K562 (cell line): ENCODE measurements around the gene SFSWAP. TPM values are rescaled to one million over a fixed set of nuclear protein-coding genes. Genes with fewer than 3 reads are reported as not detected.

ENCODE experiments used
- GATAD2B ChIP-seq: fragments of 450-650 bp; IDR thresholded peaks from 2 replicates; pipeline ENCODE4 v1.6.1; 2017; ENCODE audit warnings: mild to moderate bottlenecking, borderline replicate concordance
- JUNB ChIP-seq: fragments of 450-650 bp; formaldehyde crosslinking; conservative IDR thresholded peaks from 2 replicates; pipeline ENCODE4 v1.4.0; 2020; ENCODE audit warnings: mild to moderate bottlenecking
- KDM1A ChIP-seq, 2 experiments: fragments of 450-650 bp; IDR thresholded peaks; 2 replicates each; pipeline ENCODE4 v1.6.1; 2016; ENCODE audit warnings: mild to moderate bottlenecking in 2 of 2
- KLF1 ChIP-seq: fragments of 450-650 bp; IDR thresholded peaks from 2 replicates; pipeline ENCODE4 v1.6.1; 2016; ENCODE audit warnings: missing genetic modification characterization, missing compliant biosample characterization
- NR2C2 ChIP-seq, 2 experiments: fragments of 200-800 bp in 1 of 2; sonication (Bioruptor generic) in 1 of 2; sonication (generic) in 1 of 2; formaldehyde crosslinking in 1 of 2; IDR thresholded peaks; 2 replicates each; pipeline versions ENCODE4 v1.6.1 to v1.8.0; 2016 to 2022; ENCODE audit warnings: mild to moderate bottlenecking in 1 of 2, missing compliant biosample characterization in 1 of 2, missing genetic modification characterization in 1 of 2, missing genetic modification reagents in 1 of 2
- PYGO2 ChIP-seq: fragments of 450-650 bp; IDR thresholded peaks from 2 replicates; pipeline ENCODE4 v1.6.1; 2016; ENCODE audit warnings: mild to moderate bottlenecking, missing genetic modification characterization, moderate library complexity, missing compliant biosample characterization
- SRF ChIP-seq, 2 experiments: fragments of 250-450, 450-650 bp in 1 of 2; sonication (Bioruptor Pico) in 1 of 2; sonication (generic) in 1 of 2; formaldehyde crosslinking; IDR thresholded peaks; 2 replicates each; pipeline versions ENCODE4 v1.5.0 to v1.5.1; 2020 to 2022; ENCODE audit warnings: mild to moderate bottlenecking in 1 of 2, missing genetic modification reagents in 1 of 2
- polyA plus RNA-seq, 8 experiments: library from polyadenylated mRNA; depleted of rRNA in 4 of 8; stranded (reverse) in 5 of 8; unstranded in 3 of 8; fragments of >200 nt; fragmentation: Nextera tagmentation in 2 of 8; fragmentation: Illumina TruSeq in 1 of 8; extraction: Ambion mirVana in 2 of 8; extraction: Trizol in 1 of 8; gene quantifications; 2 replicates each; pipeline versions ENCODE4 v1.2.1 to v1.2.3, GENCODE V29; 2011 to 2014; ENCODE audit warnings: inconsistent platforms in 1 of 8, missing spikeins in 1 of 8
- total RNA-seq, 7 experiments: library from RNA; depleted of rRNA in 6 of 7; stranded (reverse); fragments of >200 nt in 6 of 7; fragmentation: Illumina TruSeq in 2 of 7; extraction: Trizol in 2 of 7; gene quantifications; 2 replicates each; pipeline versions ENCODE4 v1.2.1 to v1.2.3, GENCODE V29; 2011 to 2021; ENCODE audit warnings: low replicate concordance in 1 of 7
- TF ChIP-seq, protein P1 (sequence below): fragments of 450-650 bp; IDR thresholded peaks from 2 replicates; pipeline ENCODE4 v1.6.1; 2016
- TF ChIP-seq, protein P2 (sequence below): fragments of 450-650 bp; IDR thresholded peaks from 2 replicates; pipeline ENCODE4 v1.6.1; 2018; ENCODE audit not compliant: partially characterized antibody

Gene SFSWAP
- total and polyA plus RNA-seq, 9 of the 15 experiments (the other 6 are each of a cell fraction or from before 2014, with no cell fraction given) = 2.4 to 60.4 (median 32.6) TPM

DNA sequence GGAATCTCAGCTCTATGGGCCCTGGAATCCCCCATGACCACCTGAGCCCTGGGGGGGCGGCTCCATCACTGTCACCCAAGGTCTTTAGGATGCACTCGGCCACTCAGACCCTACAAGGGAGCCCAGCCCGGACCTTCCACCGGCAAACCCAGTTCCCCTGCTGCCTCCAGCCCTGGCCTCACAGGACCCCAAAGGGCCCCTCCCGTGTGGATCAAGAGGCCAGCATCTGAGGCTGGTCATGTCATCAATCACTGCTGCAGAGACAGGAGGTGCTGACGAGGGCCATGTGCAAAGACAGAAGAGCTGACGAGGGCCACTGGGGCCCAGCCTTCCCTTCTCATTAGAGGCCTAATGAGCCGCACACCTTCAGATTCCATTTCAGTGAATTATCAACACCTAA, 39.0 kb upstream of the SFSWAP start (continued):
- TF ChIP-seq SRF (CRISPR knock-in tag; IDR thresholded peaks at IDR 0.05) (no peak), GATAD2B (no peak), PYGO2 (tag) (no peak), KDM1A (IDR thresholded peaks at IDR 0.05) (no peak), KLF1 (tag) (no peak), NR2C2 (CRISPR knock-in tag; IDR thresholded peaks at IDR 0.05) (no peak), NR2C2 (tag; IDR thresholded peaks at IDR 0.05) (no peak), JUNB (CRISPR knock-in tag) (no peak)
- TF ChIP-seq, protein P1, sequence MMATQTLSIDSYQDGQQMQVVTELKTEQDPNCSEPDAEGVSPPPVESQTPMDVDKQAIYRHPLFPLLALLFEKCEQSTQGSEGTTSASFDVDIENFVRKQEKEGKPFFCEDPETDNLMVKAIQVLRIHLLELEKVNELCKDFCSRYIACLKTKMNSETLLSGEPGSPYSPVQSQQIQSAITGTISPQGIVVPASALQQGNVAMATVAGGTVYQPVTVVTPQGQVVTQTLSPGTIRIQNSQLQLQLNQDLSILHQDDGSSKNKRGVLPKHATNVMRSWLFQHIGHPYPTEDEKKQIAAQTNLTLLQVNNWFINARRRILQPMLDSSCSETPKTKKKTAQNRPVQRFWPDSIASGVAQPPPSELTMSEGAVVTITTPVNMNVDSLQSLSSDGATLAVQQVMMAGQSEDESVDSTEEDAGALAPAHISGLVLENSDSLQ = peak; percentile 76
- TF ChIP-seq, protein P2, sequence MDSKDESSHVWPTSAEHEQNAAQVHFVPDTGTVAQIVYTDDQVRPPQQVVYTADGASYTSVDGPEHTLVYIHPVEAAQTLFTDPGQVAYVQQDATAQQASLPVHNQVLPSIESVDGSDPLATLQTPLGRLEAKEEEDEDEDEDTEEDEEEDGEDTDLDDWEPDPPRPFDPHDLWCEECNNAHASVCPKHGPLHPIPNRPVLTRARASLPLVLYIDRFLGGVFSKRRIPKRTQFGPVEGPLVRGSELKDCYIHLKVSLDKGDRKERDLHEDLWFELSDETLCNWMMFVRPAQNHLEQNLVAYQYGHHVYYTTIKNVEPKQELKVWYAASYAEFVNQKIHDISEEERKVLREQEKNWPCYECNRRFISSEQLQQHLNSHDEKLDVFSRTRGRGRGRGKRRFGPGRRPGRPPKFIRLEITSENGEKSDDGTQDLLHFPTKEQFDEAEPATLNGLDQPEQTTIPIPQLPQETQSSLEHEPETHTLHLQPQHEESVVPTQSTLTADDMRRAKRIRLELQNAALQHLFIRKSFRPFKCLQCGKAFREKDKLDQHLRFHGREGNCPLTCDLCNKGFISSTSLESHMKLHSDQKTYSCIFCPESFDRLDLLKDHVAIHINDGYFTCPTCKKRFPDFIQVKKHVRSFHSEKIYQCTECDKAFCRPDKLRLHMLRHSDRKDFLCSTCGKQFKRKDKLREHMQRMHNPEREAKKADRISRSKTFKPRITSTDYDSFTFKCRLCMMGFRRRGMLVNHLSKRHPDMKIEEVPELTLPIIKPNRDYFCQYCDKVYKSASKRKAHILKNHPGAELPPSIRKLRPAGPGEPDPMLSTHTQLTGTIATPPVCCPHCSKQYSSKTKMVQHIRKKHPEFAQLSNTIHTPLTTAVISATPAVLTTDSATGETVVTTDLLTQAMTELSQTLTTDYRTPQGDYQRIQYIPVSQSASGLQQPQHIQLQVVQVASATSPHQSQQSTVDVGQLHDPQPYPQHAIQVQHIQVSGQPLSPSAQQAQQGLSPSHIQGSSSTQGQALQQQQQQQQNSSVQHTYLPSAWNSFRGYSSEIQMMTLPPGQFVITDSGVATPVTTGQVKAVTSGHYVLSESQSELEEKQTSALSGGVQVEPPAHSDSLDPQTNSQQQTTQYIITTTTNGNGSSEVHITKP = no peak
